Glomerular visceral epithelial cell (primary cell): ENCODE data around the gene SAXO2.
"Not testable (repeated sequence)": the region's sequence is repeated elsewhere in the genome, so short reads cannot be mapped to it uniquely, and the experiment has no call there.

Source experiments
- DNase-seq: peaks from one replicate; pipeline ENCODE4 v3.0.0-alpha.2; 2016; ENCODE audit errors: extremely low spot score

The SAXO2 gene

DNA sequence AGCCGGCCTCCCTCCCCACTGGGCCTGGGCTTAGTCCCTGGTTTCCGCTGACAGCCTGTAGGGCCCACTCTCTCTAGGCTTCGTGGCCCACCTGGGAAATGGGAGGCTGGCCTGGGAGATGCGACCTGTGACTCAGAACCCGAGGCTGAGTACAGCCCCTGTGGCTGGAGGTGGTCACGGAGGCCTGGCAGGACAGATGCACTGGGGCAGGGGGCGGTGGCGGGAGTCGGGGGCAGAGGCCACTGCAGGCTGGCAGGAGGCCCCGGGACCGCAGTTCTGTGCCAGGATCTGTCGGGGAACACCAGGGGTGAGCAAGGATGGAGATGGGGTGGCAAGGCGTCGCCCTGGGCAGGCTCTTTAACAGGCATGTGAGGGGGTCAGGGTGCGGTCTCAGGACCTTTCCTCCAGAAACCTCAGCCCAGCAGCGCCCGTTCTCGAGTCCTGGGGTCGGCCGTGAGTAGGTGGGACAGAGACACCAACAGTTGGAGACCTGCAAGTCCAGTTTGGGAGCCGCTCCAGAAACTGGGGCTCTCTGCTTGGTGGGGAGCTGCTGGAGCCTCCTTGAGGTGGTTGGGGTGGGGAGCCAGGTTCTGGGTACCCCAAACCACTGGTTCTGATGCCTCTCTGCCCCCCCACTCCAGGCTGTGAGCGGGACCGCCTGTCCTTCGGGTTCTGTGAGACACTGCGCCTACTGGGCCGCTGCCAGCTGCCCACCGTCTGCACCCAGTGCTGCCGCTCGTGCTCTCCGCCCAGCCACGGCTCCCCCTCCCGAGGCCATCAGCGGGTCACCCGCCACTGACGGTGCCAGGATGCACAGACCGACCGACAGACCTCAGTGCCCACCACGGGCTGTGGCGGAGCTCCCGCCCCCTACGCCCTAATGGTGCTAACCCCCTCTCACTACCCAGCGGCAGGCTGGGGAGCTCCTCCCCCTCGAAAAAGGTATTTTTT lies 71.3 kb downstream of the SAXO2 start:
- not testable (repeated sequence) for DNase-seq
